OCI-M2 (cell line): Measurements from ENCODE around the gene CALY.

Experiments
- DNase-seq: peaks from one replicate; lab custom pipeline; 2025; ENCODE audit not compliant: unreplicated experiment; lab: John Stamatoyannopoulos, UW

CALY gene

DNA sequence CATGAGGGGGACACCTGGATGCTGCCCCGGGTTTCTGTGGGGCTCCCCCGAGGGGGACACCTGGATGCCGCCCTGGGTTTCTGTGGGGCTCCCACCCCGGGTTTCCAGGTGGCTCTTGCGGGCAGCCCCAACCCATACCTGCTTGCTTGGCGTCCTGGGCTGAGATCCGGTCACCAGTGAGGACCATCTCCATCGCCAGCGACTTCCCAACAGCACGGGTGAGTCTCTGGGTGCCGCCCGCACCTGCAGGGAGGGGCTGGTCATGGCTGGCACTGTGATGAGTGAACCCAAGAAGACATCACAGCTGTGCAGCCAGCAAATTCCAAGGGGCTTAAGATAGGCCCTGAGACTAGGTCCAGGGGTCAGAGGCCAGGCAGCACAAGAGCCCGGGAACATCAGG, 30.1 kb upstream of the CALY start:
- no peak for DNase-seq

DNA sequence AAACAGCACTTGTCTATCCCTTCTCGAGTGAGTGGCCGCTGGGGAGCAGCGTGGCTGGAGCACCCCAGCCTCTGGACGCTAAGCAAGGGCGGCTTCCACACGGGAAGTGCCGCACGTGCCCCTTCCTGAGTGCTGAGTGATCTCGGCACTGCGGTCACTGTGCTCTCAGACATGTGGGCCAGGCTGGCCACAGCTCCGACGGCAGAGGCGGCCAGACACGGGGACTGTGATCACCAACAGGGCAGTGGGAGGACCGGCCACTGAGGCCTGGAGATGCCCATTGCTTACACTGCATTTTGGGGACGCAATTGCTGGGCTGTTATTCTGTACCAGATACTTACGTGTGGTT, 29.4 kb upstream of the CALY start:
- no peak for DNase-seq

DNA sequence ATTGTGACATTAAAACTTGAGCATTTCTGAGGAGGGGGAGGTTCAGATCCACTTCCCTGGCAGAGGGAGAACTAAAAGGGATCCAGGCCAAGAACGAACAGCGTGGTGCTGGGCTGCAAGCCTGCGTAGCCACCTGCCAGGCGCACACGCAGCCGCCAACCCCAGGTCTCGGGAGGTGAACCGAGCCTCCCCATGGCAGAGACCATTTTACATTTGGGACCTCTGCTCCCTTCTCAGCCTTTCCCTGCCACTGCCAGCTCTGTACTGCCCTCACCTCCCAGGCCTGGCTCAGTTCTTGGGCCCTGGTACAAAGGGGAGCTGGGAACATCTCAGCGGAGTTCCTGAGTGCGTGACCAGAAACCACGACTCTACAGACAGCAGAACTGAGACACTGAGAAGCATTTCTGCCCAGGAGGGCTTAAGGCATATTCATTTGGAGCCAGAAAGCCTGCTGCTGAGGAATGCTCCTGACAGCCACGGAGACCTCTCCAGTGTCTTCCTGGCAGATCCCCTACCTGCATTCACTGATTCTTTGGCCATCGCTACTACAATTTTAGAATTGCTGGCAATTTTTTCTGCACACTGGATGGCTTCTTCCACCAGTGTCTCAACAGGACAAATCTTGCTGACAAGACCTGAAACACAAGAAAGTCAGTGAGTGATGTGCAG, 28.9 kb upstream of the CALY start:
- no peak for DNase-seq

DNA sequence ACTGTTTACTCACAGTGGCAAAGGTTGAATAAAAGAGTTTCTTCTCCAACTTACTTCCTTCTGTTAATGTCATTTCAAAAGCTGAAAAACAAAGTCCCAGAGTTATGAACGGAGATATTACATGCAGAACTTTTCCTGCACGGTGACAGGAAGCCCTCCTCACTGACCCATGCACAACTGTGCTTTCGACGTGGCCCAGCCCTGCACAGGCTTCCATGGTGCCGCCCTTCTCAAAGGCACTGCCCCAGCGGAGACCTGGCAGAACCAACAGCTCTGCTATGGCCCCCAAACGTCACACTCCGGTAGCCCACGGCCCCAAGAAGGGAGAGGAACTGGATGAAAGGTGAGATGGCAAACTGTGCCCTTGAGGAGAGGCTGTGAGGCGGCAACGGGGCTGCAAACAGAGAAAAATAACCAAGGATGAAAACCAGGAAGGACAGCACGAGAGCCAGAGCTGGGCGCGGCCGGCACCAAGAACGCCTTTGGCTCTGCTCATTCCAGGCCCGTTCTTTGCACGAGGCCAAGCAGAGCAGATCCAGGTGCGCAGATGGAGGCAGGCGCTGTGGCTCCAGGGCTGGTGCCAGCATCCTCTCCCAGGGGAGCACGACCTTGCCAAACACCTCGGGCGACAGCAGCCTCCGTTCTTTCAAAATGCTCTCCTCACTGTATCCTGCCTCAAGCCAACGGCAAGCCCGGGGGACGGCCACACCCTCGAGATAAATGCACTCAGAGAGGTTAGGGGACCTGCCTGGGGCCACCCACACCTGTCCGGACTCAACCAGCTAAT, 28.1 kb upstream of the CALY start:
- DNase-seq = no peak

DNA sequence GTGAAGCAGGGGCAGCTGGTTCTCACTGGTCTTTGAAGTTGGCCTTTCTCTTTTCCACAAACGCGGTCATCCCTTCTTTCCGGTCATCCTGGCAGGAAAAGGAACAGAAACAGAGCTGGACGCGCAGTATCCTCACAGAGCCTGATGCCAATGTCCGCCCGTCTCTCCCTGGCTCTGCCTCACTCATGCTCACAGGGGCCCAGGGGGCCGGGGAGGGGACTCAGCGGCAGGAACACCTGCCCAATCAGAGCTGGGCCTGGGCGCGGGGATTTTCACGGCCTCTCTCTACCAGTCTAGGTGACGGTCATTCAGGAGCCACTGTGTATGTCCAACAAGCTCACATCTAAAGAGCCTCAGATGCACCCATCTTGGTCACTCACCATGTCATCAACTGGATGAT, 26.1 kb upstream of the CALY start:
- no peak for DNase-seq

DNA sequence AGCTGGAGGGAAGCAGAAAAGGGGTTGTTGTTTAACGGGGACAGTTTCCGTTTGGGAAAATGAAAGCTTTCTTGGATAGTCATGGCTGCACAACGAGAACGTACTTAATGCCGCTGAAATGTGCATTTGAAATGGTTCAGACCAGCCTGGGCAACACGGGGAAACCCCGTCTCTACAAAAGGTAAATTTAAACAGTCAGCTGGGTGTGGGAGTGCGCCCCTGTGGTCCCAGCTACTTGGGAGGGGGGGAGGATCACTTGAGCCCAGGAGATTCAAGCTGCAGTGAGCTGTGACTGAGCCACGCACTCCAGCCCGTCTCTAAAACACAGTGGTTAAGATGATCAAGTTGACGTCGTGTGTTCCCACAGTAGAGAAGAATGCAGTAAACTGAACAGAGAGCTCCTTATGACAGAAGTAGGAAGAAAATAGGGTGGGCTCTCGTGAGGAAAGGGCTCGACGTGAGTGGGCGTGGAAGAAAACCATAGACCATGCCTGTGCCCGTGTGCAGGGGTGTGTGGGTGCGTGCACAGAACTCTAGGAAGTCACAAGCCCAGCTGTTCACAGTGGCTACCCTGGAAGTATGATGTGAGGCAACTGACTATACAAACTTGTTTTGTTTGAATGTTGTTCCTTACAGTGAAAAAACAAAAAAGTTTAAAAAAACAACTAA, 25.2 kb upstream of the CALY start:
- no peak for DNase-seq

DNA sequence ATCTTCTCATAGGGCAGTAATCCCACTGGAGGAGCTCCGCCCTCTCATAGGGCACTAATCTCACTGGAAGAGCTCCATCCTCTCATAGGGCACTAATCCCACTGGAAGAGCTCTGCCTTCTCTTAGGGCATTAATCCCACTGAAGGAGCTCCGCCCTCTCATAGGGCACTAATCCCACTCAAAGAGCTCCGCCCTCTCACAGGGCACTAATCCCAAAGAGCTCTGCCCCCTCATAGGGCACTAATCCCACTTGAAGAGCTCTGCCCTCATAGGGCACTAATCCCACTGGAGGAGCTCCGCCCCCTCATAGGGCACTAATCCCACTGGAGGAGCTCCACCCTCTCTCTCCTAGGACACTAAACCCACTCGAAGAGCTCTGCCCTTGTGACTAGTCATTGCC, 24.5 kb upstream of the CALY start:
- DNase-seq = no peak

DNA sequence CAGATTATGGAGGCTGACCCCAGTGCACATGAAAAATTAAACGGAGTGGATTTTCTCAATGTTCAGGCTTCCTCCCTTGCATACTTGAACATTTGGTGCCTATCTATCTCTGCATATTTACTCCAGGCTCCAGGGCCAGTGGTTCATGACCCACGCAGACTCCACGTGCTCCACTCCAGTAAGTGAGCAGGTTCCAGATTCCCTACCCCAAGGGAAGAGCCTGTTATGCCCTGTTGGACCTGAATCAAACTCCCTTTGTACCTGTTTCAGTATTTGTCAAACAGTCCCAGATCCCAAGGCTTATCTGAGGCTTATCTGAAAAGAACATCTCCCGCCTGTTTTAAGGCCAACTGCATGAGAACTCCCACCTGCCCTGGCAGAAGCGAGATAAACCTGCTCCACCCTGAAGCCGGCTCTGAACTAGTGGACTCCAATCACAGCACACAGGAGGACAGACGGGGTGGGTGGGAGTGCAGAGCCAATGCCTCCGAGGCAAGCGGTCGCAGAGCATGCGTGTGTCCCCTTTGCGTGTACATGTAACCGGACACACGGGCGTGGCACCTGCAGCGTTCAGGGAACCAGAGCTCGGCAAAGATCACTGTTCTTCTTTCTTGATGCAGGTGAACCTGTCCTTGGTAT, 23.4 kb upstream of the CALY start:
- DNase-seq = no peak

DNA sequence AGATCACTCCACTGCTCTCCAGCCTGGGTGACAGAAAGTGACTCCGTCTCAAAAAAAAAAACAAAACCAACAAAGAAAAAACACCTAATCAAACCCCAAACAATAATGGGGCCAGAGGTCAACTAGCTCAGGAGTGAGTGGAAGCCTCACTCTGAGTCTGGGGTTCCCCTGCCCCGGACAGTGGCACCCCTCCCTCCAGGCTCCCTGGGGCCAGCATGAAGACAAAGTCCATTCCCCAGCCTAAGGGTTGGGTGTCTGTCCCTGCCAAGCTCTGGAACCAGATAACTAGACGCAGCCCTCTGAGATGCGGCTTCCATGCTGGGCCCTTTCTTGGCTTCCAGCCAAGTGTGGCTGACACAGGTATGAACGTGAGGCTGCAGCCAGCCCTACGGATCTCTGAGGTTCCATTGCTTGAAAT, 22.9 kb upstream of the CALY start:
- DNase-seq = no peak

DNA sequence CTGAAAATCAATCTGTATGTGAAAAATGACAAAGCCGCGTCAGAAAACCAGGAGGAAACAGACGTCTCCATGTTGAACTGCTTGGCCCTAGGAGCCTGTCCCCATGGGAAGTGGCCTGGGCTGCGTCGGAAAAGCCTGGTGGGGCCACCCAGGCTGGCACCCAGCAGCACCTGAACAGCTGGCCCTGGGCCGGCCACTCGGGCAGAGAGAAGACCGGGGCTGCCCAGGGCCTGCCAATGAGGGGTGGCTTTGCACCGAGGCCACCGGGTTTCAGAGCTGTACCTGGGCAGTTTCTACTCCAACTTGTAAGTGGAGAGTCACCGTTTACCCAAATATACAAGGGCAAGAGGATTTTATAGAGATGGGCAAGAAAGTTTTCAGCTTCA, 22.2 kb upstream of the CALY start:
- DNase-seq = no peak

DNA sequence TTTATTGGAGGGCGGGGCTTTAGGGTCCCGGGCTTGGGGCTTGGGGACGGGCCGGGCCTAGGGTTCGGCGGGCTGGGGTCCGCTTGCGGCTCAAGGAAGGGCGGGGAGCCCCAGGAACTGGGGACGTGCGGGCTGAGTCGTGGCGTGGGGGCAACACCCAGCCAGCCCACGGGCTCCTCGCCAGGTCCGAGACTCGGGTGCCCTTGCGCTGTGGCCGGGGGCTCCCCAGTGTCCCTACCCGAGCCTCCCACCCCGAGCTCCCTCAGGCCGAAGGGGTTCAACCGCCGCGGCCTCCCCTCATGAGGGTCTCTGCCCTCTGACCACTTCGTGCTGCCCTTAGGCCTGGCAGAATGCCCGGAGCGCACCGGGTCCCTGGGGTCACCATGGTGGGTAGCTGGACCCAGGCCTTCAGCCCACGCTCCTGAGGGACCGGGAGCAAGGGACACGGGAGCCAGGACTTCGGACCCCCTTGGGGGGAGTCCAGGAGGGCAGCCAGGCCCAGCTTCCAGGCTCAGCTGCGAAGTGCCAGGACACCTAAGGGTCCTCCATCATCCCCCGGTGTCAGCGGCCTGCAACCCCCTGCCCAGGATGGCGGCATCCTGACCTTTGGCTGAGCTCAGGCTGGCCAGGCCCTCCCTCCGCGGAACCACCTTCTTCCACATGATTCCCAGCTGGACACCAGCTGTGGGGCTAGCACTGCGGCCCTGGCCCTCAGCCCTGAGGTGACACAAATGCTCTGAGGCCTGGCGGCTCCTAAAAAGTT, 21.6 kb upstream of the CALY start:
- no peak for DNase-seq

DNA sequence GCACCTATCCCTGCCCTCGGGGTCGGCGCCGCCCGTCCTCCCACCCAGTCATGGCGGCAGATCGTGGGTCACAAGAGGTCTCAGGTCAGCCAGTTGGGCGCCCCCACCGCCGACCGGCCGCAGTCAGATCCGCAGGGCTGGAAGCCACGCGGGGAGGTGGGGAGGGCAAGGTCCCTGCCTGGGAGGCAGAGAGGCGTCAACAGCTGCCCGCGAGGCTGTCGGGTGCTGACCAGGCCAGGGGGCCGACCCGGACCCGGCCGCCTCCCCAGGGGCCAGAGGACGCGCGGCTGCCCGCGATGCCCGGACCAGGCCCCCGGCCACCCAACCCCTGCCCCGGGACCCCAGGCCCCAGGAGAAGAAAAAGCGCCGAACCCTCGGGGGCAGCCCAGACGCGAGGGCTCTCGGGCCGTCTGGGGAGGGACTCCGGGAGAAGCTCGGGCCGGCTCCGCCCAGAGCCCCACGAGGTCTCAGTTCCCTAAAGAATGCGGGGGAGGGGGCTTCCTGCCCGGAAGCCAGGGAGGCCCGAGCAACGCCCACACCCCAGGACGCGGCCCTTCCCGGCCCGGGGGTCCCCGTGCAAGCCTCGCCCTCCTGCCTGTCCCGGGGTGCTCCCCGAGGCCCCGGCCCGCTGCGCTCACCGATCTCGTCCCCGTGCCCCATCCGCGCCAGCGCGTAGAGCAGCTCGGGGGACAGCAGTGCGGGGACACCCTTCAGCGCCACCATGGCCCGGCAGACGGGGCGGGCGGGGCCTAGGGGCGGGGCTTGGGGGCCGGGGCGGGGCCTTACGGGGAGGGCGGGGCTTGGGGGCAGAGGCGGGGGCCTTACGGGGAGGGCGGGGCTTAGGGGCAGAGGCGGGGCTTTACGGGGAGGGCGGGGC, 20.8 kb upstream of the CALY start, which contains the start of gene FUOM:
TSS of gene FUOM (minus strand) at position 735 of the 877 bp plus-strand sequence. CDS start at position 723, 12 bp downstream.
- no peak for DNase-seq

DNA sequence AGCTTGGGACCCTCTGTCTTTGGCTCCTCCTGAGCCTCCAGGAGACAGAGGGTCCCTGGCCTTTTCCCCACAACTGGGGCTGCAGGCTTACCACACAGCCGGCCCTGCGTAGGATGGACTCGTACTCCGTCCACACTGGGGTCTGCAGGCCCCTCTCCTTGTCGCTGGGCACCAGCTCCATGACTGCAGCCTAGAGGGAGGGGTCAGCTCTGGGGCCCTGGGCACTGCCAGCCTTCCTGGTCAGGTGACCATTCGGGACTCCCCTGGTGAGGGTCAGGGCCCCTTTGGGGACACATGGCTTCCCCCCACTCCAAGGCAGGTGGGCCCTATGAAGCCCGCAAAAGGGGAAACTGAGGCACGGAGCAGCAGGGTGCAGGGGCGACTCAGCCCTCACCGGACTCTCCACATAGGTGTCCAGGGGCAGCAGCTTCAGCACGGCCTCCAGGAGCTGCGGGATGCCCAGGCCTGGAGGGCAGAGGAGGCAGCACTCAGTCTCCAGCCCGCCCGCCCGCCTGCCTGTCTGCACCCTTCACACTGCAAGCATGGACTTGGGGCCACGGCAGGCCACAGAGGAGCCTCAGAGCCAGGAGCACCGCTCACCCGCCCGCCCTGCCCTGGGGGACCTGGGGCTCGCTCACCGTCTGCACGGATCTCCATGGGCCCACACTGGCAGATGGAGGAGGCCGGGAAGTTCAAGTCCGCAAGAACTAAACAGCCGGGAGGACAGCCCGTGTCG, 20.0 kb upstream of the CALY start:
- DNase-seq = no peak

DNA sequence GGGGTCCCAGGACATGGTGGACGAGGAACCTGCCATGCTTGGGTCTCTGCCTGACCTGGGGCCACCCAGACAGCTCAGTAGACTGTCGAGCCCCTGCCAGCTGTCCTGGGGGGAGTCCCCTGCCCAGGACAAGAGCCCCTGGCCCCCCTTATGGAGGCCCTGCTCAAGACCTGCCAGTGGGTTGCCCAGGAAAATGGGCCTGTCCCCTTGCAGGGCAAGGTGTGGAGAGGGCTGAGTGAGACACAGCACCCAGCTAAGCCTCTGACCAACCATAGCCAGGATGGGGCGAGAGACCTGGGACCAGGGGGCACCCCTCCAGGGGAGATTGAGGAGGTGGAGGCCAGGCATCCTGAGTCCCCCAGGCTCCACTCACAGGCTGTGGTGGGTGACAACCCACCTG, 19.3 kb upstream of the CALY start:
- no peak for DNase-seq

DNA sequence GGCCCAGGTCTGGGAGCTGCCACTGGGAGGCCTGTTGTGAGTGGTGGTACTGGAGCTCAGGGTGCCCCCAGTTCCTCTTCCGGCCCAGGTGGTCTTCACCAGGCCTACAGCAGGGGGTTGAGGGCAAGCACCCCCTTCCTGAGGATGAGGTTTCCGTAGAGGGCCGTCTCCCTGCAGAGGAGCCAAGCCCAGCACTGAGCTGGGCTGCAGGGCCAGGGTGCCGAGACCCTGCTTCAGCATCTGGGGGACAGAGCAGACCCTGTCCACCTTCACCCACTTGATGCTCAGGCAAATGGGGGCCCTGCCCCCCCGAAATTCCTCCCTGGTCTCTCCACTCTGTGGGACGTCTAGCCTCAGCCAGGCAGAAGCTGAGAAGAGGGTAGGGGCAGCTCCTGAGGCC, 18.6 kb upstream of the CALY start:
- DNase-seq = no peak

DNA sequence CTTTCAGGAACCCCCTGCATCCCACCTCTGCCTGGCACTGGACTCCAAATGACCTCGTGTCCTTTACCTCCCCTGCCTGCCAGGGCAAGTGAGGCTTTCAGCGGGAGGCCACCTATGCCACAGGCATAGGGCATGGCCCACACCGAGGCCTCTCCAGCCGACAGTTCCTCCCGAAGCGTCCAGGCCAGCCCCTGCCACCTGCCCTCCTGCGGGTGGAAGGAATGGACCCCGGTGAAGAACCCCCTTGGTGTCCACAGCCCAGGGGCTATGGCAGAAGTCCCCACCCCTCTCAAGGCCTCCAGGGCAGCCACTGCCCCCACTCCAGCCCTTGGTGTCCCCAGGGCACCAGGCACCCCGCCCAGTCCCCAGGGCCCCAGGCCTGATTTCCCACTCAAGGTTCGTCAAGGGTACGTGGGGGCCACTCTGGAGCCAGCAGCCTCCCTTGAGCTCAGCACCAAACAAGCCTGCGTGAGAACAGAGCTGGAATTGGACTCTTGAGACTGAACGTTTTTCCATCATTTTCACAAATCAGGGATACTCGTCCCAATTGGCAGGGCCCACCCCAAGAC, 18.1 kb upstream of the CALY start:
- no peak for DNase-seq

DNA sequence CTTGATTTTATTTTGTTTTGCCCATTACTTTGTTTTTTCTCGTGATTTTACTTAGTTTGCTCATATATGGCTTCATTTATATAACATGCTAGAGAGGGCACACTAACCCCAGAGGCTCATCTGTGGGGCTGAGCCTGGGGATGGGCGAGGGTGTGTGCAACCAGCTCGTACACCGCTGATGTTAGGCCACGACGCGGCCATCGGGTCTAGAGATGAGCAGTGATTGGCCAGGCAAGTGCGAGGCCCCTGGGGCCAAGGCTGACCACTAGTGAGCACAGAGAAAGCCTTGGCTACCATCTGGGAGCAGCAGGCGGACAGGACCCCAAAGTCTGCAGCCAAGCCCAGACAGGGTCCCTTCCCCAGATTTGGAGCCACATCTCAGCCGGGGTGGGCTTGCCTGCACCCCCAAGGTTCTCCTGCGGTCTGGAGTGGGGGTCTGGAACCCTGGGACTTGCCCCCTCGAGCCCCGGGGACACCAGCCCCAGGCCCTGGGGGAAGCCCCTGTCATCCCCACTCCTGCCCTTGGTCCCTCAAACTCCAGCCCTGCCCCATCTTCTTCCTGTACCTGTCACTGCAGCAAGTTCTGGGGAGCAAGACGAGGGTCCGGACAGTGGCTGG, 17.4 kb upstream of the CALY start:
- no peak for DNase-seq

DNA sequence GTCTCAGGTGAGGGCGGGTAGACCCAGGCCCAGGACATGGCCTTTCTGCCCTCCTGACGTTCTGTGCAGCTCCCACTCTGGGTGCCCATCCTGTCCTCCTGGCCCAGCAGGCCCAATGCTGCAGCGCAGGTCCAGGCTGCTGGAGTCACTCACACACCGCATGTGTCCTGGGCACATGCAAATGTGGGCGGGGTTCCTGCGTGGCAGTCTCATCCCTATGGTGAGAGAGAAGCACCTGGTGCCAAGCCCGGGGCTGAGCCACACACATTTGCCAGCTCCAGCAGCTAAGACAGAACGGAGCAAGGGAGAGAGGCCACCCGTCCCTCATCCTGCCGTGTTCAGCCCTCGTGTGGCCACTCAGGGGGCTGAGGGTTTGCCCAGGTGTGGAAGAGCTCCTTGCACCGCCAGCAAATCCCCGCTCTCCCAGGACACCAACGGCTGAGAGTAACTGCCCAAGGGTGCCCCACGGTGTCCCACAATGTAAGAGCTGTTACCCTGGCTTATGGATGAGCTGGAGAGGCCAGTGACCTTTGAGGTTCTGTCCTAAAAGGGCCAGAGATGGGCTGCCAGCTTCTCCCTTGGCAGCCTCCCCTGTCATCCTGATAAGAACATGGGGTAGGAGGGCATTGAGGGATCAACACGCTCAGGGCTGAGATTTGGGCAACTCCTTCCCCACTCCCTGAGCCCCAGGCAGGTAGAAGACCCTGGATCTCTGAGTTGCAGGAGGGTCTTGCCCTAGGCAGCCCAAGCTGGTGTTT, 16.7 kb upstream of the CALY start:
- no peak for DNase-seq
